ENCODE results near the gene IL19.

GRCh38 chr1:206843626-206844025 lies 73.1 kb downstream of the IL19 start:
- TF ChIP-seq POLR2A (IDR thresholded peaks at IDR 0.05): no peak
- TF ChIP-seq, protein P1, sequence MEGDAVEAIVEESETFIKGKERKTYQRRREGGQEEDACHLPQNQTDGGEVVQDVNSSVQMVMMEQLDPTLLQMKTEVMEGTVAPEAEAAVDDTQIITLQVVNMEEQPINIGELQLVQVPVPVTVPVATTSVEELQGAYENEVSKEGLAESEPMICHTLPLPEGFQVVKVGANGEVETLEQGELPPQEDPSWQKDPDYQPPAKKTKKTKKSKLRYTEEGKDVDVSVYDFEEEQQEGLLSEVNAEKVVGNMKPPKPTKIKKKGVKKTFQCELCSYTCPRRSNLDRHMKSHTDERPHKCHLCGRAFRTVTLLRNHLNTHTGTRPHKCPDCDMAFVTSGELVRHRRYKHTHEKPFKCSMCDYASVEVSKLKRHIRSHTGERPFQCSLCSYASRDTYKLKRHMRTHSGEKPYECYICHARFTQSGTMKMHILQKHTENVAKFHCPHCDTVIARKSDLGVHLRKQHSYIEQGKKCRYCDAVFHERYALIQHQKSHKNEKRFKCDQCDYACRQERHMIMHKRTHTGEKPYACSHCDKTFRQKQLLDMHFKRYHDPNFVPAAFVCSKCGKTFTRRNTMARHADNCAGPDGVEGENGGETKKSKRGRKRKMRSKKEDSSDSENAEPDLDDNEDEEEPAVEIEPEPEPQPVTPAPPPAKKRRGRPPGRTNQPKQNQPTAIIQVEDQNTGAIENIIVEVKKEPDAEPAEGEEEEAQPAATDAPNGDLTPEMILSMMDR (IDR thresholded peaks at IDR 0.05): no peak
